Endothelial cell of umbilical vein (primary cell): Measurements from ENCODE around the gene GFAP. TPM values are rescaled to one million over a fixed set of nuclear protein-coding genes. Genes with fewer than 3 reads are reported as not detected.

ENCODE experiments used
- BruUV-seq: library from RNA; stranded (reverse); fragments of 400-500 nt; replicated peaks from 2 replicates; lab custom pipeline; 2021; lab: Mats Ljungman, UMichigan
- CTCF ChIA-PET: fragments of 300-600, 350-600 bp; sonication (Branson Sonifier 250); formaldehyde crosslinking; loops from one replicate; lab custom pipeline; 2021; ENCODE audit warnings: antibody characterized with exemption, inconsistent platforms; lab: Charles Lee
- POLR2A ChIA-PET: fragments of 300-600, 350-600 bp; sonication (Branson Sonifier 250); formaldehyde crosslinking; loops from one replicate; lab custom pipeline; 2021; ENCODE audit warnings: antibody characterized with exemption, inconsistent platforms; lab: Charles Lee
- DNase-seq: peaks from one replicate; pipeline ENCODE4 v3.0.0-alpha.2; 2011; ENCODE audit warnings: low read depth, low spot score
- FAIRE-seq: peaks from 2 replicates; lab custom pipeline; 2011; peaks lifted over from hg19 to GRCh38; lab: Jason Lieb, UNC
- H2AFZ ChIP-seq: 2 replicates; pipeline ENCODE4 v1.6.0; 2012; ENCODE audit warnings: low read depth, low read length, control low read depth, inconsistent platforms
- H3K27ac ChIP-seq: 2 replicates; pipeline ENCODE4 v1.5.1; 2011; ENCODE audit warnings: low read depth, mild to moderate bottlenecking, control low read depth, low read length, moderate library complexity; ENCODE audit not compliant: insufficient read depth
- H3K27me3 ChIP-seq, 2 experiments: 2 replicates each; pipeline versions ENCODE4 v1.6.0 to v1.6.1; 2011; ENCODE audit warnings: low read length in 2 of 2, mixed read lengths in 1 of 2; ENCODE audit not compliant: control insufficient read depth in 2 of 2, insufficient read depth in 2 of 2
- H3K36me3 ChIP-seq, 2 experiments: 2 replicates in 1 of 2; 3 replicates in 1 of 2; pipeline ENCODE4 v1.5.1; 2011; ENCODE audit warnings: low read length in 2 of 2, mild to moderate bottlenecking in 1 of 2, moderate library complexity in 1 of 2; ENCODE audit not compliant: control insufficient read depth in 2 of 2, insufficient read depth in 2 of 2; ENCODE audit errors: extremely low read depth in 1 of 2
- H3K4me1 ChIP-seq: 3 replicates; pipeline ENCODE4 v1.5.1; 2011; ENCODE audit warnings: mild to moderate bottlenecking, low read length; ENCODE audit not compliant: control insufficient read depth, insufficient read depth; ENCODE audit errors: extremely low read depth
- H3K4me2 ChIP-seq: 2 replicates; pipeline ENCODE4 v1.6.1; 2011; ENCODE audit warnings: low read length, control low read depth, mixed read lengths; ENCODE audit not compliant: insufficient read depth
- H3K4me3 ChIP-seq, 3 experiments: fragments of 200-600 bp in 1 of 3; sonication (generic), shearing (Covaris generic) in 1 of 3; replicated peaks in 1 of 3; 2 replicates each; pipeline ENCODE4 v1.5.1; 2011 to 2016; ENCODE audit warnings: control low read depth in 3 of 3, low read length in 3 of 3, mild to moderate bottlenecking in 2 of 3, inconsistent platforms in 1 of 3, low read depth in 1 of 3, moderate library complexity in 1 of 3; ENCODE audit not compliant: insufficient read depth in 1 of 3
- H3K79me2 ChIP-seq: 2 replicates; pipeline ENCODE4 v1.6.0; 2012; ENCODE audit warnings: low read length, inconsistent platforms; ENCODE audit not compliant: control insufficient read depth, insufficient read depth
- H3K9ac ChIP-seq: replicated peaks from 2 replicates; pipeline ENCODE3; 2011; ENCODE audit warnings: low read length, control low read depth; ENCODE audit not compliant: insufficient read depth; ENCODE audit errors: extremely low read depth
- H3K9me1 ChIP-seq: replicated peaks from 3 replicates; pipeline ENCODE4 v1.6.0; 2011; ENCODE audit warnings: mild to moderate bottlenecking, low read length; ENCODE audit not compliant: control insufficient read depth, insufficient read depth; ENCODE audit errors: extremely low read depth
- H3K9me3 ChIP-seq: replicated peaks from 2 replicates; pipeline ENCODE4 v1.5.1; 2012; ENCODE audit warnings: low read length, inconsistent platforms; ENCODE audit not compliant: control insufficient read depth, insufficient read depth
- H4K20me1 ChIP-seq: replicated peaks from 2 replicates; pipeline ENCODE3; 2011; ENCODE audit warnings: mild to moderate bottlenecking, low read length; ENCODE audit not compliant: control insufficient read depth, insufficient read depth; ENCODE audit errors: extremely low read depth
- CTCF ChIP-seq, 2 donors: IDR thresholded peaks; 1 replicate in 1 of 2; 2 replicates in 1 of 2; pipeline ENCODE4 v1.5.1; 2011; ENCODE audit warnings: low read length in 2 of 2, mild to moderate bottlenecking in 2 of 2, moderate library complexity in 2 of 2, control low read depth in 1 of 2, inconsistent platforms in 1 of 2, low read depth in 1 of 2; ENCODE audit not compliant: insufficient read depth in 1 of 2; ENCODE audit errors: extremely low read depth in 1 of 2
- EZH2 ChIP-seq: IDR thresholded peaks from 2 replicates; pipeline ENCODE4 v1.6.1; 2012; ENCODE audit warnings: borderline replicate concordance, low read depth, mild to moderate bottlenecking, moderate library complexity, low read length, inconsistent platforms; ENCODE audit not compliant: severe bottlenecking
- FOS ChIP-seq: IDR thresholded peaks from 2 replicates; pipeline ENCODE4 v1.6.1; 2011; ENCODE audit warnings: mild to moderate bottlenecking, low read length, moderate library complexity, borderline replicate concordance; ENCODE audit not compliant: insufficient read depth
- GATA2 ChIP-seq: IDR thresholded peaks from 2 replicates; pipeline ENCODE4 v1.7.0; 2011; ENCODE audit warnings: low read depth, mild to moderate bottlenecking, moderate library complexity, mixed read lengths, low read length; ENCODE audit not compliant: insufficient read length, insufficient read depth
- JUN ChIP-seq: IDR thresholded peaks from 2 replicates; pipeline ENCODE4 v1.6.1; 2011; ENCODE audit warnings: borderline replicate concordance, low read depth; ENCODE audit not compliant: insufficient read length, insufficient read depth
- MAX ChIP-seq: IDR thresholded peaks from 2 replicates; pipeline ENCODE4 v1.6.1; 2011; ENCODE audit not compliant: insufficient read depth, insufficient read length
- MYC ChIP-seq: IDR thresholded peaks from one replicate; pipeline ENCODE4 v1.6.1; 2011; ENCODE audit warnings: mild to moderate bottlenecking, low read depth, low read length
- POLR2A ChIP-seq: IDR thresholded peaks from 2 replicates; pipeline ENCODE4 v1.6.1; 2012; ENCODE audit warnings: low read depth, mild to moderate bottlenecking, control low read depth, low read length
- POLR2AphosphoS5 ChIP-seq: IDR thresholded peaks from 2 replicates; pipeline ENCODE4 v1.6.1; 2012; ENCODE audit warnings: low read depth, mild to moderate bottlenecking, control low read depth, low read length, moderate library complexity; ENCODE audit not compliant: insufficient read depth
- dilution Hi-C: fragments of 300-500 bp; cut with MboI; formaldehyde crosslinking; loops from one replicate; pipeline ENCODE4 v1.15.0; 2019; ENCODE audit warnings: low sequenced_read_pairs; ENCODE audit not compliant: extremely low pct_ligation_motif_present
- intact Hi-C: fragments of 100-400 bp; cut with micrococcal nuclease; formaldehyde crosslinking; loops from one replicate; pipeline ENCODE4 v1.10.0; 2022
- polyA plus RNA-seq, 4 experiments: library from polyadenylated mRNA; depleted of rRNA in 3 of 4; stranded (reverse) in 3 of 4; unstranded in 1 of 4; fragments of >200 nt; gene quantifications; 2 replicates each; pipeline versions ENCODE4 v1.2.1 to v1.2.3, GENCODE V29; 2011 to 2012; ENCODE audit warnings: missing spikeins in 1 of 4
- total RNA-seq: library from RNA; stranded (reverse); gene quantifications from 2 replicates; pipeline ENCODE4 v1.2.3, GENCODE V29; 2021

Gene GFAP
- total and polyA plus RNA-seq, 2 donors (not counting 3 experiments of a cell fraction or from before 2014, with no cell fraction given), result 0.07 to 0.42 TPM

GRCh38 chr17:44884941-44885340 is 30.4 kb downstream of the GFAP start:
- H3K36me3 ChIP-seq, result peaks cover 28 to 48% of the 10 kb centered on the region in 2 experiments
- no peaks in the 10 kb centered on the region for H3K9me3 ChIP-seq
- DNase-seq (no peak), FAIRE-seq (no peak)
- H3K4me2 ChIP-seq, result no peak overlapping the region
- TF ChIP-seq FOS (no peak), GATA2 (no peak), CTCF (IDR thresholded peaks at IDR 0.05; ENCODE audit: extremely low read depth in 1 of 2, insufficient read depth in 1 of 2, low read depth in 1 of 2, low read length in 2 of 2) (no peak), MAX (no peak), JUN (no peak), POLR2AphosphoS5 (no peak), MYC (no peak), EZH2 (no peak), POLR2A (no peak)
- dilution Hi-C loops, result no loop called here
- BruUV-seq, result no TSS peak
- ChIA-PET POLR2A (no interaction called here), CTCF (interaction anchor here (1.4 to 9.3 kb wide), 2 partner anchors 10 to 109 kb away, joined by 3 to 295 read pairs; no protein-coding TSS in a partner anchor)
- H3K9ac ChIP-seq, result no peak overlapping the region
- H3K79me2 ChIP-seq, result peaks cover 33% of the 10 kb centered on the region
- H2AFZ ChIP-seq, result no peak overlapping the region
- intact Hi-C loops, result no loop called here
- H3K27me3 ChIP-seq, result no peaks in the 10 kb centered on the region
- no peak overlapping the region for H3K27ac ChIP-seq
- H3K4me1 ChIP-seq, result no peaks in the 10 kb centered on the region
- H3K9me1 ChIP-seq, result peaks cover 3% of the 10 kb centered on the region
- no peaks in the 10 kb centered on the region for H4K20me1 ChIP-seq
- H3K4me3 ChIP-seq, result no peak overlapping the region
